VCaP (cell line): ENCODE results near the gene SFXN1.

ENCODE experiments used
- H3K27ac ChIP-seq: fragments of 450-650 bp; 2 replicates; pipeline ENCODE4 v1.5.1; 2017
- TF ChIP-seq, protein P1 (sequence below): fragments of 450-650 bp; conservative IDR thresholded peaks from 2 replicates; pipeline ENCODE4 v1.5.1; 2017; ENCODE audit warnings: mild to moderate bottlenecking, moderate library complexity

Gene SFXN1

DNA sequence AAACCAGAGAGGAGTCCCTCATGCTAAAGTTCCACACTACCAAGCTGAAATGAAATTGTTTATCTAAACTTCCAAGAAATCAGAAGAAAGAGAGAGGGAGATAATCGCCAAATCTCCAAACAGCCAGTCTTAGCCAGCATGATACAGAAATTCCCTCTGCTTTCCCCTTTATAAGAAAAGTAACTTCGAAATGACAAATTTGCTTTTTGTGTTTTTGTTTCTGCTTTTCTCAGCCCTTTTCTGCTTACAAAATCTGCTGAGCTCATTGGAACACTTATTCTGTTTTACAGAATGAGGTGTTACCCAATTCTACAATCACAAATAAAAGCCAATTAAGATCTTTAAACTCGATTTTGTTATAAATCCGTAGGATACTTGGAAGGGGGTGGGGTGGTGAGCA, 72.9 kb downstream of the SFXN1 start:
- TF ChIP-seq, protein P1, sequence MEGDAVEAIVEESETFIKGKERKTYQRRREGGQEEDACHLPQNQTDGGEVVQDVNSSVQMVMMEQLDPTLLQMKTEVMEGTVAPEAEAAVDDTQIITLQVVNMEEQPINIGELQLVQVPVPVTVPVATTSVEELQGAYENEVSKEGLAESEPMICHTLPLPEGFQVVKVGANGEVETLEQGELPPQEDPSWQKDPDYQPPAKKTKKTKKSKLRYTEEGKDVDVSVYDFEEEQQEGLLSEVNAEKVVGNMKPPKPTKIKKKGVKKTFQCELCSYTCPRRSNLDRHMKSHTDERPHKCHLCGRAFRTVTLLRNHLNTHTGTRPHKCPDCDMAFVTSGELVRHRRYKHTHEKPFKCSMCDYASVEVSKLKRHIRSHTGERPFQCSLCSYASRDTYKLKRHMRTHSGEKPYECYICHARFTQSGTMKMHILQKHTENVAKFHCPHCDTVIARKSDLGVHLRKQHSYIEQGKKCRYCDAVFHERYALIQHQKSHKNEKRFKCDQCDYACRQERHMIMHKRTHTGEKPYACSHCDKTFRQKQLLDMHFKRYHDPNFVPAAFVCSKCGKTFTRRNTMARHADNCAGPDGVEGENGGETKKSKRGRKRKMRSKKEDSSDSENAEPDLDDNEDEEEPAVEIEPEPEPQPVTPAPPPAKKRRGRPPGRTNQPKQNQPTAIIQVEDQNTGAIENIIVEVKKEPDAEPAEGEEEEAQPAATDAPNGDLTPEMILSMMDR: no peak
- H3K27ac ChIP-seq: no peak overlapping the region

- no peak overlapping the region for H3K27ac ChIP-seq
- TF ChIP-seq, protein P1: no peak
Measured at GRCh38 chr5:175554296-175554695, 75.9 kb downstream of the SFXN1 start.

GRCh38 chr5:175555168-175555785, 76.9 kb downstream of the SFXN1 start:
- TF ChIP-seq, protein P1: no peak
- H3K27ac ChIP-seq: no peak overlapping the region

DNA sequence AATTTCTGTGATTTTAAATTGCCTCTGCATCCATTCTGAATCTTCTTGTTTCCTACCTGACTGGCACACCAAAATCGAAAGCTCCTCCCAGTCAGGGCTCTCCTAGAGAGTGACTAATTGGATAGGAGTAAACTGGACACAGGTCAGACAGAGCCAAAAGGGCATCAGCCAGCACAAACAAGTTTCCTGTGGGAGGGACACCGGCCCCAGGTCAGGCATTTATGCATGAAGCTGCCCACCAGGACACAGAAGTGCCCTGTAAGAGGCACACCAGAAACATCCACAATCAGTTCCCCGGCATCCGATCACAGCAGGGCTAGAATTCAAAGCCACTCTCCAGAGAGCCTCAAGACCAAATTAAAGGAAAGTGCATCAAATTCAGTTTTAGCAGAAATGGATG, 78.4 kb downstream of the SFXN1 start:
- TF ChIP-seq, protein P1: no peak

GRCh38 chr5:175557778-175558177, 79.4 kb downstream of the SFXN1 start:
- no peak overlapping the region for H3K27ac ChIP-seq
- TF ChIP-seq, protein P1: no peak

More for the DNA sequence above, 78.4 kb downstream of the SFXN1 start:
- no peak overlapping the region for H3K27ac ChIP-seq

DNA sequence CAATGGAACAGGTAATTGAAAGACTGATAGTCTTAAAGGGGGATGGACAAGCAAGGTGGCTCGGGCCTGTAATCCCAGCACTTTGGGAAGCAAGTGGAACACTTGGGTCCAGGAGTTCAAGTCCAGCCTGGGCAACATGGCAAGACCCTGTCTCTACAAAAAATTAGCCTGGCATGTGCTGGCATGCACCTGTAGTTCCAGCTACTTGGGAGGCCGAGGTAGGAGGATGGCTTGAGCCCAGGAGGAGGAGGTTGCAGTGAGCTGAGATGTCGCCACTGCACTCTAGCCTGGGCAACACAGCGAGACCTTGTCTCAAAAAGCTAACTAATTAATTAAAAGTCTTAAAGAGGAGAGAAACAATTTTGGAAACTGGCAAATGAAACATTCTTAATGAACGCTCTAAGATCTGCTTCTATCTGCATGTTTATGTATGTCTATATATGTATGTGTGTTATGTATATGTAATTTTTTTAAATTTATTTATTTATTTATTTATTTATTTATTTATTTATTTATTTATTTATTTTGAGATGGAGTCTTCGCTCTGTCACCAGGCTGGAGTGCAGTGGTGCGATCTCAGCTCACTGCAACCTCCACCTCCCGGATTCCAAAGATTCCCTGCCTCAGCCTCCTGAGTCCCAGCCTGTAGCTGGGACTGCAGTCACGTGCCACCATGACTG, 80.6 kb downstream of the SFXN1 start:
- H3K27ac ChIP-seq: no peak overlapping the region
- TF ChIP-seq, protein P1: no peak

GRCh38 chr5:175560011-175560410, 81.7 kb downstream of the SFXN1 start:
- TF ChIP-seq, protein P1: no peak

More at GRCh38 chr5:175560011-175560410, 81.7 kb downstream of the SFXN1 start:
- no peak overlapping the region for H3K27ac ChIP-seq
